ENCODE data around the gene OSM. TPM values are rescaled to one million over a fixed set of nuclear protein-coding genes. Genes with fewer than 3 reads are reported as not detected.
"Not testable (repeated sequence)": the region's sequence is repeated elsewhere in the genome, so short reads cannot be mapped to it uniquely, and the experiment has no call there.

OSM gene
- total RNA-seq, 4 donors from 2014 or later: 0.40 TPM; not detected in 3

DNA sequence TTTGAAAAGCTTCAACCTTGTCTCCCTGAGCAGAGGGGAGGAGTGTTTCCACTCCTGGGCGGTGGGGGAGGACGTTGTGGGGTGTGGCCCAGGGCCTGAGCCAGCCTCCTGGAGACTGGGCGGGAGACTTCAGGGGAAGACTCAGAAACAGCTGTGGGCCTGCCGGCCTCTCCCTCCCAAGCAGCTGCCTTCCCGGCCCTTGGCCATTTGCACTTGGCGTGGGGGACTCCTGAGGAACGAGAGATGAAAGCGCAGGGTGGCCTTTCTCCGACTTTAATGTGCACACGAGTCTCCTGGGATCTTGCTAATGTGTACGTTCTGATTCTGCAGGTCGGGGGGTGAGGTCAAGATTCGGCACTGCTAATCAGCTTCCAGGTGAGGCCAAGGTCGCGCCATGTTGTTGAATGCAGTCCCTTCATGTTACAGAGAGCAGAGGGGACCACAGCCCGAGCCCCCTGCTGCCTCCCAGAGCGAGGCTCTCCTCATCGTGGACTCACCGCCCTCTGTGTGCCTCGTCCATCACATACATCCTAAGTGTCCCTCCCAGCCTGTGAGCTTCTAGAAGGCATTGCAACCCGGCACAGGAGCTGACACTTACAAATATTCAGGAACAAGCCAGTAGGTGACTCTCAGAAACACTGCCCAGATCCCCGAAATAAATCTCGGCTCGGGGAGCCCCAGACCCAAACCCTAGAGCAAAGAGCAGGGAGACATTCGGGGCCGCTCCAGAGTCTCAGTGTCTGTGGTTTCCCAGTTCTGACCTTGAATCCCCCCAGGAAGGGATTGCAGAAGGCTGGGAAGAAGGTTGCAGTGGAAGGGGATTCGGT lies 27.8 kb downstream of the OSM start:
- TF ChIP-seq, protein P1, sequence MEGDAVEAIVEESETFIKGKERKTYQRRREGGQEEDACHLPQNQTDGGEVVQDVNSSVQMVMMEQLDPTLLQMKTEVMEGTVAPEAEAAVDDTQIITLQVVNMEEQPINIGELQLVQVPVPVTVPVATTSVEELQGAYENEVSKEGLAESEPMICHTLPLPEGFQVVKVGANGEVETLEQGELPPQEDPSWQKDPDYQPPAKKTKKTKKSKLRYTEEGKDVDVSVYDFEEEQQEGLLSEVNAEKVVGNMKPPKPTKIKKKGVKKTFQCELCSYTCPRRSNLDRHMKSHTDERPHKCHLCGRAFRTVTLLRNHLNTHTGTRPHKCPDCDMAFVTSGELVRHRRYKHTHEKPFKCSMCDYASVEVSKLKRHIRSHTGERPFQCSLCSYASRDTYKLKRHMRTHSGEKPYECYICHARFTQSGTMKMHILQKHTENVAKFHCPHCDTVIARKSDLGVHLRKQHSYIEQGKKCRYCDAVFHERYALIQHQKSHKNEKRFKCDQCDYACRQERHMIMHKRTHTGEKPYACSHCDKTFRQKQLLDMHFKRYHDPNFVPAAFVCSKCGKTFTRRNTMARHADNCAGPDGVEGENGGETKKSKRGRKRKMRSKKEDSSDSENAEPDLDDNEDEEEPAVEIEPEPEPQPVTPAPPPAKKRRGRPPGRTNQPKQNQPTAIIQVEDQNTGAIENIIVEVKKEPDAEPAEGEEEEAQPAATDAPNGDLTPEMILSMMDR (IDR thresholded peaks at IDR 0.05): no peak
- TF ChIP-seq POLR2A (IDR thresholded peaks at IDR 0.05): no peak
- Histone ChIP-seq H3K27me3 (no peaks in the 10 kb centered on the region), H3K36me3 (no peaks in the 10 kb centered on the region), H3K4me1 (peaks cover 16 to 24% of the 10 kb centered on the region in 2 donors), H3K9me3 (no peaks in the 10 kb centered on the region), H3K4me3 (replicated peaks in 1 of 3) (no peak overlapping the region), H3K27ac (no peak overlapping the region)
- intact Hi-C loops (cut with DNase I): no loop called here
- DNase-seq: peak; percentile 23 to 43
- WGBS, 2 donors: 80 to 85% methylated on average over 22 to 26 of the region's 27 CpGs

DNA sequence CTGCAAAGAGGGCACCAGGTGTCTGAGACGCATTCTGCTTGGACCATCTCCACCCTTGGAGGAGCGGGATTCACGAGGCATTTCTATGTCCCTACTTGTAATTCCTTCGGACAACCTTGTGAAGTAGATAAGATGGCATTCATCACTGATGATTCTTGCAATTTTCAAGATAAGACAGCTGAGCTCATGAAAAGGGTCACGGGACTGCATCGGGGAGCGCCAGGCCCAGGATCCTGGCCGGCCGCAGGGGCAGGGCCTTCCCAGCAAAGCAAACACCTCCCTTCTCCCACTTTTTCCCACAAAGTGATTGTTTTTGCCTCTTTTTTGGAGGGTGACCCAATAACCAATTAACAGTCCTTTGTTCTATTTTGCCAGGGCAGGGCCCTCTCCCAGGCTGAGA lies 28.5 kb downstream of the OSM start:
- H3K27me3 ChIP-seq: no peaks in the 10 kb centered on the region
- H3K27ac ChIP-seq: no peak overlapping the region
- peaks cover 16 to 24% of the 10 kb centered on the region in 2 donors for H3K4me1 ChIP-seq
- no peak overlapping the region for H3K4me3 ChIP-seq (replicated peaks in 1 of 3)
- H3K36me3 ChIP-seq: no peaks in the 10 kb centered on the region
- intact Hi-C loops (cut with DNase I): no loop called here
- no peaks in the 10 kb centered on the region for H3K9me3 ChIP-seq
- no peak for TF ChIP-seq POLR2A (IDR thresholded peaks at IDR 0.05)
- TF ChIP-seq, protein P1 (IDR thresholded peaks at IDR 0.05): no peak
- no peak for DNase-seq
- WGBS, 2 donors: 92 to 96% methylated on average over 9 of the region's 9 CpGs

DNA sequence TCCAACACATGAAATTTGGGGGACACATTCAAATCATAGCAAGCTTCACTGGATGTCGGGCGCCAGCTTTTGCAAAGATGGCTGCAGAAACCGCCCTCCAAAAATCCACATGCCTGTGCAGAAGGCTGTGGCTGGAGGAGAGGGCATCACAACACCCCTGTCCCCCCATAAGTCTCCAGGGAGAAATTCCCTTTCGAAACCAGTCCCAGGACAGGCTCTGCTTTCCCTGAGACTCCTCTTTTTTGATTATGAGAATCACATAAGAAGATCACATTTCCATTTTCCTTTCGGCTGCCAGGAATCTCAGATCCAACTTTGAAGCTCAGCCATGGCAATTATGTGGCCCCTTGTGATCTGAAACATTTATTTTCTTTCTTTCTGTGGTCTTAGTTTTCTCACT lies 29.8 kb downstream of the OSM start:
- no peaks in the 10 kb centered on the region for H3K27me3 ChIP-seq
- peaks cover 16 to 24% of the 10 kb centered on the region in 2 donors for H3K4me1 ChIP-seq
- DNase-seq: no peak
- WGBS, 2 donors: 98 to 100% methylated on average over 5 of the region's 5 CpGs
- H3K4me3 ChIP-seq (replicated peaks in 1 of 3): no peak overlapping the region
- H3K36me3 ChIP-seq: no peaks in the 10 kb centered on the region
- H3K9me3 ChIP-seq: no peaks in the 10 kb centered on the region
- TF ChIP-seq POLR2A (IDR thresholded peaks at IDR 0.05): no peak
- H3K27ac ChIP-seq: no peak overlapping the region
- intact Hi-C loops (cut with DNase I): no loop called here

DNA sequence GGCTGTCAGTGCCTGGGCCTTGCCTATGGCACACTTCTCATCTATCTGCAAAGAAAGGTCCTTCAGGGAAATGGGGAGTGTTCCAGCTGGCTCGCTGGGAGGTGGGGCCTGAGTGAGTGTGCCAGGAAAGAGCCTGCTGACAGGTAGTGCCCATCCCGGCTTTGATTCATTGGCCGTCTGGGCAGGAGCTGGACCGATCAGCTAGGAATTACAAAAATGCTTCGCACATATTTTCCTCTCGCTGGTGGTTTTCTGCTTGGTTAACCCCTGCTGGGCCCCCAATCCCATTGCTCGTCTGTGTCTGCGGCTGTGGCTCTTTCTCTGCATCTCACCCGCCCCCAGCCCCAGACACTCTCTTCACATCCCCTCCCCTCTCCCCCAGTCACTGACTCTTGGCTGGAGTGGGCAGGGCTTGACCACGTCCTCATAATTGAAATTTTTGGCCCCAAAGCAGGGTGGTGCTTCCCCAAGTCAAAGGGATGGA lies 30.9 kb downstream of the OSM start:
- DNase-seq: peak; percentile 84 to 87
- 30 to 43% methylated on average over 10 of the region's 10 CpGs for WGBS, 2 donors
- peak overlapping the region; percentile 15 to 80 (median 79) for H3K27ac ChIP-seq
- no peaks in the 10 kb centered on the region for H3K27me3 ChIP-seq
- intact Hi-C loops (cut with DNase I): no loop called here
- H3K9me3 ChIP-seq: no peaks in the 10 kb centered on the region
- no peaks in the 10 kb centered on the region for H3K36me3 ChIP-seq
- peaks cover 16 to 24% of the 10 kb centered on the region in 2 donors for H3K4me1 ChIP-seq
- TF ChIP-seq, protein P1 (IDR thresholded peaks at IDR 0.05): no peak
- no peak for TF ChIP-seq POLR2A (IDR thresholded peaks at IDR 0.05)
- no peak overlapping the region for H3K4me3 ChIP-seq (replicated peaks in 1 of 3)

DNA sequence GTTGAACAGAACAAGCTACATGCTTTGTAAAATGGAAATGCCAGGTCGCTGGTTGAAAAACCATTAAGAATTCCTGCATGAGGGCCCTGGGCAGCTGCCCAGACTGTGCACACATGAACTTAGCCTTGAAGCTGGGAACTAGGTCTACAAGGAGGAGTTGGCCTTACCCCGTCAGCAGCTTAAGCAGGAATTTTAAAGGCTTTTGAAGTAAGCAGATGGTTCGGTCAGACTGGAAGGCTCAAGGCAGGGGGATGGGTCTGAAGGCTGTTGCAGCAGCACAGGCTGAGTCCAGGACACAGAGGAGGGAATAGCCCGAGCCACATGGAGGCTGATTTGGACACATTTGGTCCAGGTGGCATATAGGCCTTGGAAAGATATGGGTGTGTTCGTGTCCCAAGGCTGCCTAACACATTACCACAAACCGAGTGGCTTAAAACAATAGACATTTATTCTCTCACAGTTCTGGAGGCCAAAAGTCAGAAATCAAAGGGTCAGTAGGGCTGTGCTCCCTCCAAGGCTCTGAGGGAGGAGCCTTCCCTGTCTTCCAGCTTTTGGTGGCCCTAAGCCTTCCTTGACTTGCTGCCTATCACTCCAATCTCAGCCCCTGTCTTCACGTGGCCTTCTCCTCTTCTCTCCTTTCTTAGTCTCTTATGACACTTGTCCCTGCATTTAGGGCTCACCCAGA lies 31.7 kb downstream of the OSM start:
- DNase-seq: peak; percentile 87 to 90
- H3K27ac ChIP-seq: peak overlapping the region; percentile 9 to 80 (median 79)

DNA sequence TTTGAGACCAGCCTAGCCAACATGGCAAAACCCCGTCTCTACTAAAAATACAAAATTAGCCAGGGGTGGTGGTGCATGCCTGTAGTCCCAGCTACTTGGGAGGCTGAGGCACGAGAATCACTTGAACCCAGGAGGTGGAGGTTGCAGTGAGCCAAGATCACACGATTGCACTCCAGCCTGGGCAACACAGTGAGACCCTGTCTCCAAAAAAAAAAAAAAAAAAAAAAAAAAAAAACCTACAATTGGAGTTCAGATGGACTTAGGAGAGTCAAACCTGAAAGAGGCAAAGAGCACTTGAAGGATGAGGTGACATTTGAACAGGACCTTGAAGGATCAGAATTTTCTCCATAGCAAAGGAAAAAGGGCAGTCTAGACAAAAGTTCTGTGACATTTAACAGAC lies 32.3 kb downstream of the OSM start:
- intact Hi-C loops (cut with DNase I); DNase-seq; H3K9me3 ChIP-seq; H3K36me3 ChIP-seq; H3K27me3 ChIP-seq; H3K4me3 ChIP-seq (replicated peaks in 1 of 3): not testable (repeated sequence)
- 70 to 96% methylated on average over 3 of the region's 3 CpGs for whole genome bisulfite sequencing, 2 donors
- Histone ChIP-seq H3K27ac (peak overlapping the region in 2 of 3 donors; percentile 79 to 80), H3K4me1 (peaks cover 16 to 20% of the 10 kb centered on the region in 2 donors)

More for the DNA sequence above, 31.7 kb downstream of the OSM start:
- no peak for TF ChIP-seq POLR2A (IDR thresholded peaks at IDR 0.05)
- TF ChIP-seq, protein P1 (IDR thresholded peaks at IDR 0.05): no peak
- intact Hi-C loops (cut with DNase I): no loop called here
- WGBS, 2 donors: 46 to 59% methylated on average over 7 of the region's 7 CpGs
- no peaks in the 10 kb centered on the region for H3K36me3 ChIP-seq
- peaks cover 16 to 21% of the 10 kb centered on the region in 2 donors for H3K4me1 ChIP-seq
- no peak overlapping the region for H3K4me3 ChIP-seq (replicated peaks in 1 of 3)
- no peaks in the 10 kb centered on the region for H3K27me3 ChIP-seq
- no peaks in the 10 kb centered on the region for H3K9me3 ChIP-seq

Data from thyroid gland (tissue), 4 donors.